BLaER1 (cell line): ENCODE data around the gene PTGER3.

Experiments
- H3K27ac ChIP-seq: shearing (Covaris generic); formaldehyde crosslinking; 2 replicates; pipeline ENCODE4 v1.8.1; 2022
- H3K27me3 ChIP-seq: shearing (Covaris generic); formaldehyde crosslinking; 2 replicates; pipeline ENCODE4 v1.8.1; 2022
- H3K36me3 ChIP-seq: shearing (Covaris generic); formaldehyde crosslinking; 2 replicates; pipeline ENCODE4 v1.8.1; 2022
- H3K4me1 ChIP-seq: shearing (Covaris generic); formaldehyde crosslinking; 2 replicates; pipeline ENCODE4 v1.8.1; 2022
- H3K4me2 ChIP-seq: shearing (Covaris generic); formaldehyde crosslinking; 2 replicates; pipeline ENCODE4 v1.8.1; 2022
- H3K4me3 ChIP-seq: shearing (Covaris generic); formaldehyde crosslinking; 2 replicates; pipeline ENCODE4 v1.8.1; 2022
- H3K9ac ChIP-seq: shearing (Covaris generic); formaldehyde crosslinking; 2 replicates; pipeline ENCODE4 v1.8.1; 2022
- H3K9me3 ChIP-seq: shearing (Covaris generic); formaldehyde crosslinking; 2 replicates; pipeline ENCODE4 v1.8.1; 2022
- H4K20me1 ChIP-seq: shearing (Covaris generic); formaldehyde crosslinking; 2 replicates; pipeline ENCODE4 v1.8.1; 2022
- Cebpa-rat ChIP-seq: shearing (Covaris generic); IDR thresholded peaks from 2 replicates; pipeline ENCODE4 v1.8.1; 2022

Gene PTGER3

DNA sequence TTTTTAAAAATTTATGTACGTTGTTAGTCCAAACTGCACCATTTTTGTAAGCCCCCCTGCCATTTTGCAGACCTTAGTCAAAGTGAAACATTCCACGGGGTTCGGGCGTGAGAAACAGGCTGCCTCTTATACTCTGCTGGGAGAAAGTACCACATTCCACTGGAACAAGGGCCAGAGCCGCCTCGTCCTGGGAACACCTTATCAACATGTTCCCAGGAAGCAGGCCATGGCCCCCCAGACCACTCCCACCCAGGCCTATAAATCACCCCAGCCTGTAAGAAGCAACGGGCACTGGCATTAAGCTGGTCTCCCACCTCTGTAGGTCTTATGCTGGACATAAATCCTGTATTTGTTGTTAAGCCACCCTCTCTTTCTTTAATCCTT is 34.1 kb upstream of the PTGER3 start:
- Histone ChIP-seq H3K9ac (no peak overlapping the region), H3K27ac (peak overlapping the region; percentile 98; the same call in 1 of the 2 replicates), H3K9me3 (no peaks in the 10 kb centered on the region), H4K20me1 (peaks cover 36% of the 10 kb centered on the region), H3K4me2 (peak overlapping the region; percentile 71), H3K27me3 (no peaks in the 10 kb centered on the region), H3K36me3 (peaks cover 18% of the 10 kb centered on the region), H3K4me3 (peak overlapping the region; percentile 88), H3K4me1 (peaks cover 20% of the 10 kb centered on the region)
- no peak for TF ChIP-seq Cebpa-rat

DNA sequence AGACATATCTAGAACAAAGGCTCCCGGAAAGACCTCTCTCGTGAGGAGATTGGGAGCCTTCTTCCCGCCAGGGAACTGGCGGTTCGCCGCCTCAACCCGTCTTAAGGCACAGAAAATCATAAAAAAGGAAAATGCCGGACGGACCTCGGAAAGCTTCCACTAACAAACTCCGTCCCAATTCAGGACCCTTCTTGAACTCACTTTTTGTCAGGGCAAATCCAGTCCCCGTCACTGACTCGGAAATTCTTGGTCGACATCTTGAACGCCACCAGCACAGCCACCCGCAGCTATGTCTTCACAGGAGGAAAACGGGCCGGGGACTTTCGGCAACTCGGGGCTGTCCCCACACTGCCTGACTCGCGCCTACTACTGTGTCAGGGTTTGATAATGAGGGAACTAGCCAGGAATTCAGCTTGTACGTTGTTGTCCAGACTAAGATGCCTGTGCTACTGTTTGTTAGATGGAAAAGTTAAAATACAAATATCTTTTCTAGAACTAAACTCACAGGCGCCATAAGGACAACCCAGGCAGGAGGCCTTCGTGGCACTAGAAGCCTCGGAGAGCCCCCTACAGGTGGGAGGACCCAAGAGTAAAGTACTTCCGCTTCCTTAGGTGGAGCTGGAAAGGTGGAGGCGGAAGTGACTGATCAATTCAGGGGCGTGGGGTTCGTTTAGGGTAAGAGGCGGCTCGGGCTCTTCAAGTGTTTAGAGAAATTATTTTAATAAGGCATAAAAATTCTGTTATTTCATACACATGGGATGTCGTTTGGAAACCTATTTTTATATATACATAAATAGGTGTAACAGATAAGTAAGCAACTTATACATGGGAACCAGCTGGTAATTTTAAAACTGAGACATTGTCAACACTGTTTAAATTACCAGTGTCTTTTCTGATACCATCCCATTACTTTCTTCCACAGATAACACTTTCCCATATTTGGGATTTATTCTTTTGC is 33.4 kb upstream of the PTGER3 start, which contains the start of gene ZRANB2:
Gene ZRANB2, minus strand, starts transcription at position 297 of the 958 bp plus-strand sequence. Its CDS starts 40 bp downstream, at position 257.
- H3K36me3 ChIP-seq: peaks cover 24% of the 10 kb centered on the region
- no peak for TF ChIP-seq Cebpa-rat
- peak within 1 kb of the TSS; percentile 88 for H3K4me3 ChIP-seq
- H3K27me3 ChIP-seq: no peaks in the 10 kb centered on the region
- H4K20me1 ChIP-seq: peaks cover 43% of the 10 kb centered on the region
- H3K9me3 ChIP-seq: no peaks in the 10 kb centered on the region
- peak within 1 kb of the TSS; percentile 83 for H3K4me2 ChIP-seq
- peaks cover 20% of the 10 kb centered on the region for H3K4me1 ChIP-seq
- peak within 1 kb of the TSS; percentile 98 for H3K27ac ChIP-seq
- H3K9ac ChIP-seq: peak within 1 kb of the TSS; percentile 98

DNA sequence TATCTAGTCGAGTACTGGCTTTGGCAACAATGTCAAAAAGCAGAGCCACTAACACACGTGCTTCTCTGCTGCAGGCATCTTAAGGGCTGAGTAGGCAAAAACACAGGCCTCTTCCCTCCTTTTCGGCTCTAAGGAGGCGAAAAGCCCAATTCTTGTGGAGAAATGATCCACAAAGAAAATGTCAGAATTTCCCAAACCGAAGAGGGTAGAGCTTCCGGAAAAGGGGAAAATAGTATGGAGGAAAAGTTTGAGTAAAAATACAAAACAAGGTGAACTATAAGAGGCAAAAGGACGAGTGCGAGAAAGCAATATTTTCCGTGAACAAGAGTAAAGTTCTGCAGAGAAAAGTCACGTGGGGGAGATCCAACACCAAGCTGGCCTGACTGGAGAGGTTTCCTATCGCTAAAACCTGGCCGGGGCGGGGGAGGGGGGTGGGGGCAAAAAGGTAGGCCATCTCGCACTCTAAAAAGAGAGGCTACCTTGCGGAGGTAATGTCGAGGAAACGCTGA is 32.7 kb upstream of the PTGER3 start:
- peak overlapping the region; percentile 83 for H3K4me2 ChIP-seq
- H3K4me1 ChIP-seq: peaks cover 20% of the 10 kb centered on the region
- TF ChIP-seq Cebpa-rat: no peak
- H3K9me3 ChIP-seq: no peaks in the 10 kb centered on the region
- peak overlapping the region; percentile 98 for H3K9ac ChIP-seq
- H4K20me1 ChIP-seq: peaks cover 50% of the 10 kb centered on the region
- H3K27ac ChIP-seq: peak overlapping the region; percentile 98
- no peaks in the 10 kb centered on the region for H3K27me3 ChIP-seq
- peaks cover 32% of the 10 kb centered on the region for H3K36me3 ChIP-seq
- H3K4me3 ChIP-seq: peak overlapping the region; percentile 88

DNA sequence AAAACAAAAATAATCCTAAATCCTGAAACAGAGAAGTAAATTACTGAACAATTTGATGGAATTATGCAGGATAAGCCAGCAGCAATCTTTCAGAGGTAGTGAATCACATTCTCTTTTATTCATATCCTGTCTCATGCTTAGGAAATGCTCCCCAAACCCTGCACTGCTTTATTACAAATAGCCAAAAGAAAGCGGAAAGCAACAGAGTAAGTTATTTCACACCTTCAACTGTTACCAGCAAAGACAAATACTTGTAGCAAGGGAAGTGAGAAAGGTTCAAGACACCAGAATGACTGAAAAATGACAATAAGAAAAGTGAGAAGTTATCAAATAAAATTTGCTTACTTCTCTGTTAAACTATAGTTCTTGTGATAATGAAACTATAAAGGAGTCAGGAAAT is 27.1 kb upstream of the PTGER3 start:
- no peak overlapping the region for H3K9ac ChIP-seq
- H3K36me3 ChIP-seq: peaks cover 76% of the 10 kb centered on the region
- H3K4me2 ChIP-seq: no peak overlapping the region
- no peak overlapping the region for H3K4me3 ChIP-seq
- H3K27me3 ChIP-seq: no peaks in the 10 kb centered on the region
- no peaks in the 10 kb centered on the region for H3K9me3 ChIP-seq
- H4K20me1 ChIP-seq: peaks cover 84% of the 10 kb centered on the region
- no peak for TF ChIP-seq Cebpa-rat
- no peak overlapping the region for H3K27ac ChIP-seq
- peaks cover 18% of the 10 kb centered on the region for H3K4me1 ChIP-seq

DNA sequence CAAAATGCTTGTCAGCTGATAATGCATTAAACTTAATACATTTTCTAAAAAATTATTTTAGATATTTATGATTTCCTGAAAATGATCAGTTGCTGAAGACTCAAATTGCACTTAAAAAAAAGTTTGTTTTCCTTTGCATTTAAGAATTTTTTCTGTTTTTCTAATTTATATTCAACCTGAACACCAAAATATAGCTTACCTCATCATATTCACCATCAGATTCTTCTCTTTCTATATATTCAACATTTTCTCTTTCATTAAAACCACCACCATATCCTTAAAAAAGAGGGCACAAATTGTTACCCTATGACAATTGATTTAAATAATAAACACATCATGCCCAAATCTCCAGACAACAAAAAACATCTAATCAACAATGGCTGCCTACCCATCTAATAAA is 24.7 kb upstream of the PTGER3 start:
- no peak for TF ChIP-seq Cebpa-rat
- no peak overlapping the region for H3K27ac ChIP-seq
- peaks cover 71% of the 10 kb centered on the region for H4K20me1 ChIP-seq
- no peak overlapping the region for H3K4me3 ChIP-seq
- H3K27me3 ChIP-seq: no peaks in the 10 kb centered on the region
- H3K4me2 ChIP-seq: no peak overlapping the region
- peaks cover 28% of the 10 kb centered on the region for H3K4me1 ChIP-seq
- no peak overlapping the region for H3K9ac ChIP-seq
- H3K9me3 ChIP-seq: no peaks in the 10 kb centered on the region
- H3K36me3 ChIP-seq: peaks cover 83% of the 10 kb centered on the region

DNA sequence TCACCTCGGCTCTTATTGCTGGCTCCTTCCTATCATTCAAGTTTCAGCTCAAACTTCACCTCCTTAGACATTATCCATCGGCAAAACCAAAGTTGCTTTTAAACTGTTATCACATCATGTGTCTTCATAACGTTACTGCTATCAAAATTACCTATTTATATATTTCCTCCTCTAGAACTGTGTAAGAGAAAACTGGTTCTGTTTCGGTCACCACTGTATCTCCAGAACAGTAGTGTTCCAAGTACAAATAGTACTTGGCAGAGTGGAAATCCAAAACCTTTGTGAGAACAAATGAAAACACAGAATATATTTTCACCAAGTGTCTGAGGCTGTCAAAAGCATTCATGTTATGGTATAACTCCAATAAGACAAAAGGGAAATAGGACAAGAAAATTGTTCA is 24.1 kb upstream of the PTGER3 start:
- Histone ChIP-seq H3K36me3 (peaks cover 82% of the 10 kb centered on the region), H4K20me1 (peaks cover 66% of the 10 kb centered on the region), H3K9ac (no peak overlapping the region), H3K4me3 (no peak overlapping the region), H3K4me2 (no peak overlapping the region), H3K27me3 (no peaks in the 10 kb centered on the region), H3K4me1 (peaks cover 28% of the 10 kb centered on the region), H3K9me3 (no peaks in the 10 kb centered on the region), H3K27ac (no peak overlapping the region)
- TF ChIP-seq Cebpa-rat: no peak

DNA sequence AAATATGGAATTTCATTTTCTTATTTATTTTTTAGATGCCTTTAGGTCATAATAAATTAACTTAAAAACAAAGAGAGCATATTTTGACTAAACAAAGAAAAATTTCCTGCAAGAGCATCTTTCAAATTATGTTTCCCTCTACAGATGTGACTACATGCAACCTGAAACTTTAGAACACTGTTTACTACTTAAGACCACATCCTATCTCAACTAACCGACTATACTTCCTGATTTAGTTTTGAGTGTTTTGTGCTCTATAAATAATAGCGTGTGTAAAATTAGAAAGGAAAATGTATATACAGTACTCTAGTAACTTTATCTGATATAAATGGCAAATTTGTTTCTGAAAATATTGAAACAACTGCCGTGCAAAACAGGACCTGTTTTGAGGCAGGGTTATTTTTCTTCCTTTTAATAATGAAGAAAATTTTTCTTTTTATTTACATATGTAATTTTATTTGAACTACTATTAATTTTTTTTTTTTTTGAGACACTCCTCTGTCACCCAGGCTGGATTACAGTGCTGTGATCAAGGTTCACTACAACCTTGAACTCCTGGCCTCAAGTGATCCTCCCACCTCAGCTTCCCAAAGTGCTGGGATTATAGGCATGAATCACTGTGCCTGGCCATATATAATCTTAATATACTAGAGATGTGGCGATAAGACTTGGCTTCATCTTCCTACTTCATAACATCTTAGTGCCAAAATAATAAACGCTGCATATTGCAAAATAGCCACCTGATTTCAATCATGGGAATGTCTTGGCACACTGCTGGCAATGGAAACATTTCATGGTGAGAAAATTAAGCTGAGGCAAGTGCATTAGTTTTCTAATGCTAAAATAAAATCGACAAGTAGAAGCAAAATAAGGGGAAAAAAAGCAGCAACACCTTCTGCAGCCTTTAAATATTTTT is 21.0 kb upstream of the PTGER3 start:
- peak overlapping the region; percentile 55 for H3K4me2 ChIP-seq
- H3K27ac ChIP-seq: peak overlapping the region; percentile 59

DNA sequence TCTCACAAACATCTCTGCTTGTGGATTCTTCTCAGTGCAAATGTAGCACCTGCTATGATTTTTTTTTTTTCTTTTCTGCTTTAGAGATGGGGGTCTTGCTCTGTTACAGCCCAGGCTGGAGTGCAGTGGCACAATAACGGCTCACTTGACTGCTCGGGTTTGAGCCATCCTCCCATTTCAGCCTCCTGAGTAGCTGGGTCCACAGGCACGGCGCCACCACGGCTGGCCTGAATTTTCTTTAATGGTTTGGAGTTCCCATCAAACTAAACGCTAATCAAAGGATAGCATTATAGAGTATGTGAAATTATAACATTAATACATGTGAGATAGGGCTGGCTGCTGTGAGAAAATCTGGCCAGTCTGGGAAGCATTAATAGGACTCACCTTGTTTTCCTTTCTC is 7.2 kb upstream of the PTGER3 start:
- no peak for TF ChIP-seq Cebpa-rat
- Histone ChIP-seq H3K4me2 (no peak overlapping the region), H3K36me3 (peaks cover 36% of the 10 kb centered on the region), H3K27ac (no peak overlapping the region), H3K27me3 (no peaks in the 10 kb centered on the region), H3K4me1 (peaks cover 12% of the 10 kb centered on the region), H3K9ac (no peak overlapping the region), H3K4me3 (no peak overlapping the region), H3K9me3 (no peaks in the 10 kb centered on the region), H4K20me1 (peaks cover 14% of the 10 kb centered on the region; the same call in 1 of the 2 replicates)

More for the DNA sequence above, 21.0 kb upstream of the PTGER3 start:
- H3K4me3 ChIP-seq: peak overlapping the region; percentile 27; the same call in 1 of the 2 replicates
- H3K4me1 ChIP-seq: peaks cover 28% of the 10 kb centered on the region
- TF ChIP-seq Cebpa-rat: no peak
- H4K20me1 ChIP-seq: peaks cover 35% of the 10 kb centered on the region
- no peaks in the 10 kb centered on the region for H3K27me3 ChIP-seq
- peaks cover 84% of the 10 kb centered on the region for H3K36me3 ChIP-seq
- H3K9ac ChIP-seq: 0 out of 2 replicates have a peak overlapping the region, but pooled peaks have one; percentile 23
- H3K9me3 ChIP-seq: no peaks in the 10 kb centered on the region

DNA sequence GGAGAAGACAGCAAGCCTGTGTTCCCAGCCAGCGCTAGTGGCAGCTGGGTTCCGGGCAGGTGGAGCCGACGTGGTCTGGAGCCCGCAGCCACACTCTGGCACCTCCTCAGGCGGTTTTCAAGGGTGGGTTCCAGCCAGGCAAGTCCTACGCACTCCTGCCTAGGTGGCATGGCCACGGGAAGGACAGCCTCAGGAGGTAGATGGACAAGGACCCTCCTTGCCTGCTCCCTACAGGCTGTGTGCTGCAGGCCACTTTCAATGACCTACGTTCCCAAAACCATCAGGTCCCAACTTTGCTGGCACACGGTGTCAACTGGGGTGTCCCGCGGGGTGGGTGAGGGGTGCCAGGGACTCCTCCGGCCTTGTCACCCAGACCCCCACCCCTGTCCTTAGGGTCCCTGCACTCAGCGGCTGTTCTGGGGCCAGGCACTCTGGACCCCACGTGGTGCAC is 6.7 kb upstream of the PTGER3 start:
- Histone ChIP-seq H3K36me3 (peaks cover 34% of the 10 kb centered on the region), H4K20me1 (peaks cover 14% of the 10 kb centered on the region; the same call in 1 of the 2 replicates), H3K4me1 (peaks cover 12% of the 10 kb centered on the region), H3K9ac (no peak overlapping the region), H3K4me2 (no peak overlapping the region), H3K9me3 (no peaks in the 10 kb centered on the region), H3K27me3 (no peaks in the 10 kb centered on the region), H3K4me3 (no peak overlapping the region), H3K27ac (no peak overlapping the region)
- no peak for TF ChIP-seq Cebpa-rat
